Muscle layer of duodenum (tissue), 2 donors: ENCODE measurements around the gene NPL.

Source experiments
- H3K27ac ChIP-seq: one replicate; pipeline ENCODE4 v1.7.0; 2013; ENCODE audit warnings: mild to moderate bottlenecking, low read length
- H3K27me3 ChIP-seq: one replicate; pipeline ENCODE4 v1.7.0; 2013; ENCODE audit warnings: low read depth, mild to moderate bottlenecking, control low read depth, low read length
- H3K36me3 ChIP-seq, 2 donors: one replicate each; pipeline ENCODE4 v1.7.0; 2013; ENCODE audit warnings: low read length in 2 of 2, control low read depth in 1 of 2, mild to moderate bottlenecking in 1 of 2; ENCODE audit not compliant: insufficient read depth in 2 of 2, control insufficient read depth in 1 of 2
- H3K4me1 ChIP-seq, 2 donors: one replicate each; pipeline ENCODE4 v1.7.0; 2013; ENCODE audit warnings: low read length in 2 of 2, mild to moderate bottlenecking in 2 of 2, control low read depth in 1 of 2, moderate library complexity in 1 of 2; ENCODE audit not compliant: insufficient read depth in 2 of 2, control insufficient read depth in 1 of 2
- H3K4me3 ChIP-seq, 2 donors: one replicate each; pipeline ENCODE4 v1.7.0; 2013; ENCODE audit warnings: low read length in 2 of 2, low read depth in 1 of 2, mild to moderate bottlenecking in 1 of 2
- H3K9me3 ChIP-seq, 2 donors: one replicate each; pipeline ENCODE4 v1.7.0; 2013; ENCODE audit warnings: low read length in 2 of 2, control low read depth in 1 of 2, mild to moderate bottlenecking in 1 of 2; ENCODE audit not compliant: control insufficient read depth in 1 of 2
- donor health status: healthy.

Gene NPL

DNA sequence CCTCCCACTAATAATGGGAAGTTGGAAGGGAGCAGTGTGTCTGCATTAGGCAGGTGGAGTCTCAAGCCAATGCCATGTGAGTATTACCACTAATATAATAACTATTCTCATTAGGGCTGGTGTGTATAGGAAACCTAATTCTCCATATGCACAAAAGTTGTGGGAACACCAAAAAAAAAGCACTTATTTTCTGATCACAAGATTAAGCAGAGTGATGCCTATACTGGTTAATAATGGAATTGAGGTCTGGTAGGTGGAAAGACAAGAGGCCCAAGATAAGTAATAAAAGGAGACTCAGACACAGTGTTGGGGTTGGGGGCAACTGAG is 7.0 kb upstream of the NPL start:
- no peaks in the 10 kb centered on the region for H3K9me3 ChIP-seq
- no peaks in the 10 kb centered on the region for H3K4me1 ChIP-seq
- no peak overlapping the region for H3K27ac ChIP-seq
- no peaks in the 10 kb centered on the region for H3K36me3 ChIP-seq
- H3K27me3 ChIP-seq: no peaks in the 10 kb centered on the region
- no peak overlapping the region for H3K4me3 ChIP-seq

DNA sequence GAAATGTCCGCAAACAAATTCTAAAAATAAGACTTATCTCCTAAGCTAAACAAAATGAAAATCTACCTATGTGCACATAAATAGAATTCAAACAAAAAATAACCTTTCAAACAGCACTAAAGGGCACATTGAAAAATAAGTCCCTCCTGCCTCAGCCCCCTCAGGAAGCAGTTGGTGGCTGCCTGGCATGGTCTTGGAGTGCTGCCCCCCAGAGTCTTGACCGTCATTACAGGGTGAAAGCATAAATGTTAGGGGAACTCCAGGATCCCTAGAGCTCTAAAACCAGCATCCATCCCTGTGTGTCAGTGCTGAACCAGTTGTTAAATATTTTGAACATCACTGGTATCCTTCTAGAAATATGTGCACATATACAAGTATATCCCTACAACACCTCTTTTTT is 6.5 kb upstream of the NPL start:
- H3K9me3 ChIP-seq: no peaks in the 10 kb centered on the region
- H3K27me3 ChIP-seq: no peaks in the 10 kb centered on the region
- no peaks in the 10 kb centered on the region for H3K4me1 ChIP-seq
- no peaks in the 10 kb centered on the region for H3K36me3 ChIP-seq
- no peak overlapping the region for H3K4me3 ChIP-seq
- H3K27ac ChIP-seq: no peak overlapping the region

DNA sequence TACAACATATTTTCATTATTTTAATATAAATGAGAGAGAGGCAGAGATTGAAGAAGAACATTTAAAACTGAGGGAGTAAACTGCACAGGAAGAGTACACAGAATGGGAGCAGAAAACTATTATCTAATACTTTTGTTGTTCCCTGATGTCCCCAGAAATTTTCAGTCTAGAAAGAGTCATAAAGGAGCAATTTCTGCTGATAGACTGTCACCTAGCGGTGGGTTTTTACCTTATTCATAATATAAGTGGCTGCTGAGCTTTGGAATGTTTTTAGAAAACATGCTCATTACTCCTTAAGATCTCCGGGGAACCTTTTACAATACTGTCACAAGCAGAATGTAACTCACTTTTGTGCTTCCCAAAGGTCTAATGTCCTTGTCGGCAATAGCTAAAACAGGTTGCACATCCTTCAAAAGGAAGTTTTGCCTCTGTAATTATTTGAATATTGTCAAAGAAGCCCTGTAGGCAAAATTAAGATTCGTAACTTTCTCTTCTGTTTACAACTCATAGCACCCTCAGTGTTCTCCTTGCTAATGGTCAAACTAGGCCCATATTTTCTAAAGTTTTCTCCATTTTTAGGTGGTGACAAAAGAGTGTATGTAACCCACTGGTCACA is 4.9 kb upstream of the NPL start:
- Histone ChIP-seq H3K27me3 (no peaks in the 10 kb centered on the region), H3K4me1 (peaks cover 0 to 6% of the 10 kb centered on the region in 2 donors), H3K36me3 (no peaks in the 10 kb centered on the region), H3K27ac (no peak overlapping the region), H3K4me3 (no peak overlapping the region), H3K9me3 (no peaks in the 10 kb centered on the region)

DNA sequence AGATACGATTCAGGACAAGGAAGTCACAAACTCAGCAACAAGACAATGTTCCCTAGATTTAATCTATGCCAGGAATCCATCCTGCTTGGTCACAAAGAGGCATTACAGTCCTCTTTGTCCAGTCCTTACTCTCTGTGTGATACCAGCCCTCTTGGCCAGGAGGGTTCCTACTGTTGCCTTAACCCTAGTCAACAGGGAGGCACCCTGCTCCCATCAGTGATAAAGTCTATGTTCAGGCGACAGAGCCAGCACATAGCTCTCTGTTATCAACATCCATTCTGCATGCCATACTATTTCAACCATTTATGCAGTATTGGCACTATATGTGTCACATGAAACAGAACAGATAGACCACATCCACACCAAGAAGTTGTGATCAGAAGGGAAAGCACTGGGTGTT is 4.4 kb upstream of the NPL start:
- H3K27ac ChIP-seq: no peak overlapping the region
- H3K27me3 ChIP-seq: no peaks in the 10 kb centered on the region
- no peaks in the 10 kb centered on the region for H3K9me3 ChIP-seq
- H3K4me3 ChIP-seq: no peak overlapping the region
- H3K4me1 ChIP-seq: peaks cover 0 to 6% of the 10 kb centered on the region in 2 donors
- H3K36me3 ChIP-seq: no peaks in the 10 kb centered on the region

DNA sequence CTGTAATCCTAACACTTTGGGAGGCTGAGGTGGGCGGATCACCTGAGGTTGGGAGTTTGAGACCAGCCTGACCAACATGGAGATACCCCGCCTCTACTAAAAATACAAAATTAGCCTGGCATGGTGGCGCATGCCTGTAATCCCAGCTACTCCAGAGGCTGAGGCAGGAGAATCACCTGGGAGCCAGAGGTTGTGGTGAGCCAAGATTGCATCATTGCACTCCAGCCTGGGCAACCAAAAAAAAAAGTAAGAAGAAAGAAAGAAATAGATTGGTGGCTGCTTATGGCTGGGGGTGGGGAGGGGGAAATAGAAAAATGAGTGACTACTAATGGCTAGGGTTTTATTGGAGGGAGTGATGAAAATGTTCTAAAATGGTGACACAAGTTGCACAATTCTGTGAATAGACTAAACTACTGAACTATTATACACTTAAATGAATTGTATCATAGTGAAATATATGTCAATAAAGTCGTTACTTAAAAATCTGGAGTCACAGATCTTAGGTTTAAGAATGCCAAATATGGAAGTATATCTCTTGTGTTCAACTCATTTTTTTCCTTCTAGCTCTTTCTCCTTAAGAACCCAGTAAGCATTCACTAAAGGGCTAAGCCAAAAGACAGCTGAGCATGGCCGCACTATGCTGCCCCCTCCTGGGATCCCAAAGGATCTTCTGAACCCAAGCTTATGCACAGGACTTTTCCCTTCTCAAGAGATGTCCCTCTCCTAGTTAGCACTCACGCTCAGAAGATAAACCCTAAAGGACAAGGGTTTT is 3.2 kb upstream of the NPL start:
- Histone ChIP-seq H3K27me3 (no peaks in the 10 kb centered on the region), H3K36me3 (no peaks in the 10 kb centered on the region), H3K27ac (no peak overlapping the region)

DNA sequence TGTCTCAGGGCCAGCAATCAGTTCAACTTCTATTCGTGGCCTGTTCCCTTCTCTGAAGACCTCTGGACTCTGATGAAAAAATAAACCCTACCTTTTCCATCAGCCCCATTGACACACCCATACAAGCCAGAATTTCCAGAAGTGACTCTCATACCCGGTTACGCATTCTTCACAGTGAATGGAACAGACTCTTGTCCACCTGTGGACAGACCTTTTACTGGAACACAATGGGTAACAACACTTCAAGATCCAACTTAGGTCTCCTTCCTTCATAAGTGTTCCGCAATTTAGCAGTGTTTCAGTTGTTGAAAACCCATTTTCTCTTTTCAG is 2.6 kb upstream of the NPL start:
- H3K36me3 ChIP-seq: no peaks in the 10 kb centered on the region
- no peak overlapping the region for H3K27ac ChIP-seq
- H3K9me3 ChIP-seq: no peaks in the 10 kb centered on the region
- H3K27me3 ChIP-seq: no peaks in the 10 kb centered on the region
- no peak overlapping the region for H3K4me3 ChIP-seq
- H3K4me1 ChIP-seq: peaks cover 0 to 6% of the 10 kb centered on the region in 2 donors

More for the DNA sequence above, 3.2 kb upstream of the NPL start:
- Histone ChIP-seq H3K4me3 (no peak overlapping the region), H3K9me3 (no peaks in the 10 kb centered on the region), H3K4me1 (peaks cover 0 to 6% of the 10 kb centered on the region in 2 donors)

DNA sequence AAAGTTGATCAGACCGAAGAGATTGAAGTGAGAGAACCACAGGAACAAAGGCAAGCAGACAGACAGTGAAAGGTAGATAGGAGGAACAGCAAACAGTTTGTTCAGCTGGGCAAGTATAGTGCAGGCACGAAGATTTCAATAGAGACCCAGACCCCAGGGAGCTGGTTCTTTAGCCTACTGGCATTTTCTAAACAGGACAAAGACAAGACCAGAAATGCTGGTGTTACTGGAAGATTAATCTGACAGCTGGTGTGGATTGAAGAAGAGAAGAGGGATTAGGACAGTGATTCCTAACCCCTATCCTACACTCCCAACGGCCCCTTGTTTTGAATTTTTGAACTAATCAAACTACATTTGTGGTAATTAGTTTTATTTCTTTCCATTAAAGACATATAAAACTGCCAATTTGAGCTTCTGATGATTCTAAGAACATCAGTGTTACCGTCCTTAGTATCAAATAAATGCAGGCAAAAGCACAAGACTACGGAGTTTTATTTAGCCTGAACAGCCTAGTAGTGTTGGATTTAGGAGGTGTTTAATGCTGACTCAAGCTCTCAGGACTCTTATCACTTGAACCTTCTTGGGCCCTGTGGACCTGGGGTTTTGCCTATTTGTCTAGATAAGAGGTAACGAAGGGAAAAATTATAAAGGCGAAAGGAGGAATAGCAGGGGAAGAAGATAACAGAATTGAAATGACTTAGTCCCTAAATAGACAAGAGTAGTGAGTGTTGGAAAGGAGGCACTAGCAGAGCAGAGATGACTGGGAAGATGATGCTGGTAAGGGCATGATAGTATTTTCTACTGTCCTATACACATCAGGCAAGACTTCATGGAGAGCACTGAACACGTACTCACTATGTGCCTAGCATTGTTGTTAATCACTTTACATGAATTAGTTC is 2.0 kb downstream of the NPL start:
- Histone ChIP-seq H3K27ac (no peak overlapping the region), H3K27me3 (no peaks in the 10 kb centered on the region), H3K36me3 (peaks cover 0 to 10% of the 10 kb centered on the region in 2 donors), H3K4me3 (no peak overlapping the region), H3K4me1 (peaks cover 0 to 6% of the 10 kb centered on the region in 2 donors), H3K9me3 (no peaks in the 10 kb centered on the region)

DNA sequence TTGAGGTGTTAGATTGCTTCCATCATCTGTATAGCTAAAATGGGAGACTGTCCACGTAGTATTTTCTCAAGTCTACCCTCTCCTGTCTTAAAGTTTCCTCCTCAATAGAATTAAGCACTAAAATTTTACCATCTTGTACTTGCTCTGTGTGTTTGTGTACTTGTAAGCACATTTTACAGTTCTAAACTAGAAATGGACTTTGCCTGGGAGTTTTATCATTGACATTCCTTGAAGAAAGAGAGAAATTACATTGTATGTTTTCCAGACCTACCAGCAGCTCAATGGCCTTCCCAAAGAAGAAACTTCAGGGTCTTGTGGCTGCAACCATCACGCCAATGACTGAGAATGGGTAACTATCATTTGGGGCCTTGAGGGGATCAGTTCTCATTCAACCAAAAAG is 4.5 kb downstream of the NPL start:
- H3K36me3 ChIP-seq: peaks cover 0 to 18% of the 10 kb centered on the region in 2 donors
- H3K27ac ChIP-seq: no peak overlapping the region
- no peaks in the 10 kb centered on the region for H3K4me1 ChIP-seq

DNA sequence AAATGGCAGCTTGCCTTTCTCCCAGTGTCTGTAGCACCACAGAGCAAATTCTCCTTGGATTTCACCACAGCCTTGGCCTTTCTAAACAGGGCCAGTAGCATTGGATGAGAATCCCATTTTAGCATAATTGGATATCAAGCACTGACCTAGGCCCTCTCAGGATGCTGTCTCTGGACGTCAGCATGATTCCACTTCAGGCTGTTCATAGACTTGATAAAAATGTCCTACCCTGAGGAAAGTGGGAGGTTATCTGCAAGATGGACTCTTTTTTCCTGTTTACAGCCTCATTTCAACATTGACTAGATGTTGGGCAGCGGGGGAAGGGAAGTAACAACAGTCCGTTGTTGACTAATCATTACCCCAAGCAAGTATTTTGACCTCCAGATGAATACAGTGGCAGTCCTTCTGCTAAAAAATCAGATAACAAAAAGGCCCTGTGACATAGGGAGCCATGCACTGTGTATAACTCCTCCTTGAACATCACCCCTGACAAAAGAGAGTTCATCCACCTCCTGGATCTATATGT is 5.2 kb downstream of the NPL start:
- no peak overlapping the region for H3K27ac ChIP-seq
- H3K36me3 ChIP-seq: peaks cover 0 to 18% of the 10 kb centered on the region in 2 donors
- no peaks in the 10 kb centered on the region for H3K4me1 ChIP-seq
- H3K9me3 ChIP-seq: no peaks in the 10 kb centered on the region
- H3K4me3 ChIP-seq: no peak overlapping the region
- H3K27me3 ChIP-seq: no peaks in the 10 kb centered on the region

More for the DNA sequence above, 4.5 kb downstream of the NPL start:
- Histone ChIP-seq H3K9me3 (no peaks in the 10 kb centered on the region), H3K4me3 (no peak overlapping the region), H3K27me3 (no peaks in the 10 kb centered on the region)

DNA sequence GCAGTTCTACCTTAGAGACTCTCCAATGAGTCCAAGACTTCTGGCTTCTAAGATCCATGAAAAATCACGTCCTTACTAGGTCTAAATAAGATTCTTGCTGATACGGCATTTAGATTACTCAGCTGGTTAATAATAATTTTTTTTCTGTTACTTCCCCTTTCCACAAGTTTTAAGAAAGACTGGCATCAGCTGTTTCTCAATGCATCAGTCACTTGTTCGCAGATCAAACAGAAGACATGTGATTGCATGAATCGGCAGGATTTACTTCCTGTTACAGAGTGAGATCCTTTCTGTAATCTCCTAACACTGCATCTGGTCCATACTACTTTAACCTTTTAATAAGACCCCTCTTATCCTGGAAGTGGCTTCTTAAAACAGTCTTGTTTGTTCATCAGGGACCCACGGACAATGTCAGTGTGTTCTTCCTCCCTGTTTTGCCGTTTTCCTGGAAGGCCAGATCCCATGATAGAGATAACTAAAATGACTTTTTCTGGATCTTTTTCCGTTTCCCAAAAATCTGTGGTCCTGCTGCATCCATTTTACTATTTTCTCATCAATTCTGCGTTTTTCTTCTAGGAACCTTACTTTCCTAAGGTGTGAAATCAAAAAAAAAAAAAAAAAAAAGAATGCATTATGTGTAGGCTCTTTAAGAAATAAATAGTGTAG is 6.1 kb downstream of the NPL start:
- Histone ChIP-seq H3K27ac (peak overlapping the region; percentile 36), H3K9me3 (no peaks in the 10 kb centered on the region), H3K4me1 (no peaks in the 10 kb centered on the region), H3K27me3 (no peaks in the 10 kb centered on the region), H3K4me3 (no peak overlapping the region), H3K36me3 (peaks cover 0 to 18% of the 10 kb centered on the region in 2 donors)
